ENCODE measurements around the gene FIBCD1.

FIBCD1 gene

DNA sequence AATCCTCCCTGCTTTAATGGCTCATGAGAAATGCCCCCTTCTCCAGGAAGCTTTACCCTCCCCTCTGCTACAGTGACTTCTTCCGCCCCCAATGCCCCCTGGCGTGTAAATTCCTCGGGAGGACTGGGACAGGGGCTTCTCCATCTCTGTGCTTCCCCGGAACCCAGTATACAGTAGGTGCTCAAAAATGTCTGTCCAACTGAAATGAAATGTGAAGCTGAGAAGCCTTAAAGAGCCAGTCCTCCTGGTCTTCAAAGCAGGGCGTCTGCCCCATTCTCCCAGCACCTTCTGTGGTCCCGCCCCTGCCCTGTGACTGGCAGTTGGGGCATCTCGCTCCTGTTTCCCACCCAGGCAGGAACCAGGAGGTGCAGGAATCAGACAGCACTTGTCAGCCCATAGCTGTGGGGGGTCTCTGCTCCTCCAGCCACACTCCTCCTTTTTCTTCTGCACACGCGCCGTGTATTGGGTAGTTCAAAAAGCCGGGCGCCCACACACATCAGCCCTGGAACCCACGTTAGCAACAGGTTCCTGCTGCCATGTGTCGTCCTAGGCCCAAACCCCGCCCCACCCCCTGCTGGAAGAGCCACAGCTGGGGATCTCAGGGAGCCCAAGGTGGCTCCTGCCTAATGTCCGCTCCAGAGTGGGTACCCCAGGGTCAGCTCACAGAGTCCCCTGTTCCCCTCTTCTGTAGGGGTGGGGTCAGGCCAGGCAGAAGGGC, 16.0 kb downstream of the FIBCD1 start:
- H3K27me3 ChIP-seq (replicated peaks; ENCODE audit: control insufficient read depth, insufficient read depth, low read length) = no peaks in the 10 kb centered on the region; the same call in 1 of the 2 replicates
- no peak for DNase-seq (ENCODE audit: extremely low read depth, insufficient read length)
- no peak overlapping the region for H3K4me3 ChIP-seq (replicated peaks; ENCODE audit: low read depth, low read length)
- H3K36me3 ChIP-seq (ENCODE audit: control insufficient read depth, insufficient read depth, low read length) = no peaks in the 10 kb centered on the region
- TF ChIP-seq, protein P1, sequence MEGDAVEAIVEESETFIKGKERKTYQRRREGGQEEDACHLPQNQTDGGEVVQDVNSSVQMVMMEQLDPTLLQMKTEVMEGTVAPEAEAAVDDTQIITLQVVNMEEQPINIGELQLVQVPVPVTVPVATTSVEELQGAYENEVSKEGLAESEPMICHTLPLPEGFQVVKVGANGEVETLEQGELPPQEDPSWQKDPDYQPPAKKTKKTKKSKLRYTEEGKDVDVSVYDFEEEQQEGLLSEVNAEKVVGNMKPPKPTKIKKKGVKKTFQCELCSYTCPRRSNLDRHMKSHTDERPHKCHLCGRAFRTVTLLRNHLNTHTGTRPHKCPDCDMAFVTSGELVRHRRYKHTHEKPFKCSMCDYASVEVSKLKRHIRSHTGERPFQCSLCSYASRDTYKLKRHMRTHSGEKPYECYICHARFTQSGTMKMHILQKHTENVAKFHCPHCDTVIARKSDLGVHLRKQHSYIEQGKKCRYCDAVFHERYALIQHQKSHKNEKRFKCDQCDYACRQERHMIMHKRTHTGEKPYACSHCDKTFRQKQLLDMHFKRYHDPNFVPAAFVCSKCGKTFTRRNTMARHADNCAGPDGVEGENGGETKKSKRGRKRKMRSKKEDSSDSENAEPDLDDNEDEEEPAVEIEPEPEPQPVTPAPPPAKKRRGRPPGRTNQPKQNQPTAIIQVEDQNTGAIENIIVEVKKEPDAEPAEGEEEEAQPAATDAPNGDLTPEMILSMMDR (IDR thresholded peaks at IDR 0.05; ENCODE audit: insufficient read depth, low read length, poor library complexity, severe bottlenecking) = no peak

DNA sequence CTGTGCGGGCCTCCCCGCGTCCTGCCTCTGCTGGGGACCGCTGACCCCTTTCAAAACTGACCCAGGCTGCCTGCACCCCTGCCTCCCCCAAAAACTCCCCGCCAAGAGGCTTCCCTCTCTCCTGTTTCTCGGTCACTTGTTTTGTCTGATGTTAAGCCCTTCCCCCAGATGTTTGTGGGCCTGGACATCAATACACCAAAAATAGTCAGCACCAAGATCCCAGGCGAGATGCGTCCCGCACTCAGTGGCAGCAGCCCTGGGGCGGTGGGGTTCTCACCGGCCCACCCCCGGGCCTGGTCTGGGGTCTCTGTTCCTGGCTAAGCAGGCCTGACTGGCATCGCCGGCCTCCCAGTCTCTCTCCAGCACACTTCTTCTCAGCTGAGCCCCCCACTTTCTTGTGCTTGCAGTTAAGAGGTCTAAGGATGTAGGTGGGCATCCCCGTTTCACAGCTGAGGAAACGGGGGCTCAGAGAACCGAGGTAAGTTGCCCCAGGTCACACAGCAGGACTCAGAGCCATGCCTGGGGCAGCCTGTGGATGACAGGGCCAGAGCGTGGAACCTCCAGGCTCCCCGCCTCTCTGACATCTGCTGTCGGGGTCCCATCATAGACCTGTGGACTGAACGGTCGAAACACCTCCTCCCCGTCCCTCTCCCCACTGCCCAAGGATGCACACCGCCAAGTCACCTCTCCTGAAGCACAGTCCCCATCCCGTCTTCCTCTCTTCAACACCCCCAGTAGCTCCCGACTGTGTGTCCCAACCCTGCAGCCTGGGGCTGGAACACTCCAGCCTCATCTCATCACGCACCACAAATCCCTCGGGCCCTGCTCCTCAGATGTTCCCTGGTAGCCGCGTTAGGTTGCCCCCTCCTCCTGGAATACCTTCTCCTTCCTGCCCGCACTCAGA, 16.8 kb downstream of the FIBCD1 start:
- Histone ChIP-seq H3K4me3 (replicated peaks; ENCODE audit: low read depth, low read length) (no peak overlapping the region), H3K36me3 (ENCODE audit: control insufficient read depth, insufficient read depth, low read length) (no peaks in the 10 kb centered on the region), H3K27me3 (replicated peaks; ENCODE audit: control insufficient read depth, insufficient read depth, low read length) (no peaks in the 10 kb centered on the region; the same call in 1 of the 2 replicates)
- TF ChIP-seq, protein P1 (IDR thresholded peaks at IDR 0.05; ENCODE audit: insufficient read depth, low read length, poor library complexity, severe bottlenecking) = no peak
- no peak for DNase-seq (ENCODE audit: extremely low read depth, insufficient read length)

DNA sequence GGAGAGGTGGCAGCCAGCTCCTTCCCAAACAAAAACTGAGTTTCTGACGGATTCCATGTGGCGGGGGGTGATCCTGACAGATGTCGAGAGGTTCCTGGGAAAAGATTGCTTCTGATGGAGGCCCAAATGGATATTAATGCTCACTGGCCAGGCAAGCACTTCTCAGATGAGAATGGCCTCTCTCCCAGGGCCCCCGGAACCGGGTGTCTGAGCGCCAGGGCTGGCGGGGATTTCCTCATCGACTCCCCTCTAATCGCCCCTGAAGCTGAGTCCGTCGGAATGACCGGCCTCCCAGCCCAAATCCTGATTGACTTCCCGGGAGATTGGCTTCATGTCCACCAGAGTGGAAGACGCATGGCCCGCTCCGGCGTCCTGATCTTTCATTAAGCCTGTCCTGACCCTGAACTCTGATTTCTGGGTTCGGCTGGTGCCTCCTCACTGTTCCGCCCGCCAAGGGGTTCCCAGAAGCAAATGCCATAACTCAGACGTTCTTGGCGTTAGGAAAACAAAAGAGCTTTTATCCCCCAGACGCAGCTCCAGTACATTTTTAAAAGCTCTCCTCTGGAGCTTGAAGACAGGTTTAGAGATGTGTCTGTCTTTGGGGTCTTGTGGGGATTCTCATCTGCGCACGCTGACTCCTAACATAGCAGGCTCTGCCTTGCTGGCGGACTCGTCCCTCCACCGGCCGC, 17.6 kb downstream of the FIBCD1 start:
- Histone ChIP-seq H3K4me3 (replicated peaks; ENCODE audit: low read depth, low read length) (no peak overlapping the region), H3K27me3 (replicated peaks; ENCODE audit: control insufficient read depth, insufficient read depth, low read length) (no peaks in the 10 kb centered on the region; the same call in 1 of the 2 replicates), H3K36me3 (ENCODE audit: control insufficient read depth, insufficient read depth, low read length) (no peaks in the 10 kb centered on the region)
- DNase-seq (ENCODE audit: extremely low read depth, insufficient read length) = no peak
- TF ChIP-seq, protein P1 (IDR thresholded peaks at IDR 0.05; ENCODE audit: insufficient read depth, low read length, poor library complexity, severe bottlenecking) = no peak

DNA sequence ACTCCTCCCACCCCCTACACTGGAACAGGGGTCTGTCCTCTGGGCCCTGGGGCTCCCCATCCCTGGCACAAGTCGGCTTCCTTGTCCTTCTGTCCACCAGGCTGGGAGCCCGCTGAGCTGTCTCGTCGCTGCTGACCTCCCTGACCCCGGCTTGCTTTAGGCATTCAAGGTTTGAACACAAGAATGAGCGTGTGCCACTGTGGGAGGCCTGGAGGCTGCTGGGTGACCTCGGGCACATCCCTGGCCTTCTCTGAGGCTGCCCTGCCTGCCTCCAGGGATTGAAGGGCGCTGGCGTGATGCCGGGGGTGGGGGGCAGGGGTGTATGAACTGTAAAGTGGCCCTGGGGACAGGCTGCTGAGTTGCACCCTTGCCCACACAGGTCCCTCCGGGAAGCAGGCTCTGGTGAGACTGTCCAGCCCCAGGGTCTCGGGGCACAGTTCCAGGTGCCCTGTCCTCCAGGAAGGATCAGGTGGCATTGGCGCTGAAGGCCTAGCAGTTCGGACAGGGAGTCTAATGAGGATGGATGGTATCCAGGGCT, 18.2 kb downstream of the FIBCD1 start:
- TF ChIP-seq, protein P1 (IDR thresholded peaks at IDR 0.05; ENCODE audit: insufficient read depth, low read length, poor library complexity, severe bottlenecking) = no peak
- H3K27me3 ChIP-seq (replicated peaks; ENCODE audit: control insufficient read depth, insufficient read depth, low read length) = no peaks in the 10 kb centered on the region; the same call in 1 of the 2 replicates
- H3K4me3 ChIP-seq (replicated peaks; ENCODE audit: low read depth, low read length) = no peak overlapping the region
- DNase-seq (ENCODE audit: extremely low read depth, insufficient read length) = no peak
- no peaks in the 10 kb centered on the region for H3K36me3 ChIP-seq (ENCODE audit: control insufficient read depth, insufficient read depth, low read length)

DNA sequence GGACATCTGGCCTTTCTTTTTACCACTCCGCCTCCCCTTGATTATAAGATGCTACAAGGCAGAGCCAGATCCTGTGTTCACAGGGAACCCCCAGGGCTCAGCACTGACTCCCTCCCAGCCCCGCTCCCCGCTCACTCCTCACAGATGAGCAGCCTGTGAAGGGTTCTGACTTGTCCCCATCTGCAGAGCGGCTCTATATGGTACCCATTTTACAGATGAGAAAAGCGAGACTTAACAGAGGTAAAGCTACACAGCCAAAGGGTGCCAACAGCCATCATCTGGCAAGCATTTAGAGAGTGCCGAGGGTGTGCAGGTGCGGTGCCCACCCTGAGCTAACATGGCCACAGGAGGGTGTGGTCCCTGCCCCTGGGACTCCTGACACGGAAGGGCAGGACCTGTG, 18.8 kb downstream of the FIBCD1 start:
- TF ChIP-seq, protein P1 (IDR thresholded peaks at IDR 0.05; ENCODE audit: insufficient read depth, low read length, poor library complexity, severe bottlenecking) = no peak
- DNase-seq (ENCODE audit: extremely low read depth, insufficient read length) = no peak
- H3K27me3 ChIP-seq (replicated peaks; ENCODE audit: control insufficient read depth, insufficient read depth, low read length) = no peaks in the 10 kb centered on the region; the same call in 1 of the 2 replicates
- no peak overlapping the region for H3K4me3 ChIP-seq (replicated peaks; ENCODE audit: low read depth, low read length)
- H3K36me3 ChIP-seq (ENCODE audit: control insufficient read depth, insufficient read depth, low read length) = no peaks in the 10 kb centered on the region

Measured in GM06990 (cell line).